Right lung (tissue), 5 donors: ENCODE results near the gene MAD1L1. TPM values are rescaled to one million over a fixed set of nuclear protein-coding genes. Genes with fewer than 3 reads are reported as not detected.
"Not testable (repeated sequence)": the region's sequence is repeated elsewhere in the genome, so short reads cannot be mapped to it uniquely, and the experiment has no call there.

Source experiments
- DNase-seq, 2 donors: peaks; one replicate each; pipeline ENCODE4 v3.0.0-alpha.2; 2013
- polyA plus RNA-seq, 5 donors: library from polyadenylated mRNA; unstranded; fragments of 120-200 nt; gene quantifications; one replicate each; pipeline versions ENCODE4 v1.2.1 to v1.2.3, GENCODE V29; 2013; ENCODE audit warnings: inconsistent platforms in 1 of 5, low replicate concordance in 1 of 5; ENCODE audit not compliant: insufficient read length in 5 of 5, insufficient read depth in 1 of 5

MAD1L1 gene
- polyA plus RNA-seq, 5 donors, result 15.5 to 26.8 (median 23.1) TPM

GRCh38 chr7:1868516-1869165 is 364.1 kb downstream of the MAD1L1 start:
- DNase-seq, result no peak

DNA sequence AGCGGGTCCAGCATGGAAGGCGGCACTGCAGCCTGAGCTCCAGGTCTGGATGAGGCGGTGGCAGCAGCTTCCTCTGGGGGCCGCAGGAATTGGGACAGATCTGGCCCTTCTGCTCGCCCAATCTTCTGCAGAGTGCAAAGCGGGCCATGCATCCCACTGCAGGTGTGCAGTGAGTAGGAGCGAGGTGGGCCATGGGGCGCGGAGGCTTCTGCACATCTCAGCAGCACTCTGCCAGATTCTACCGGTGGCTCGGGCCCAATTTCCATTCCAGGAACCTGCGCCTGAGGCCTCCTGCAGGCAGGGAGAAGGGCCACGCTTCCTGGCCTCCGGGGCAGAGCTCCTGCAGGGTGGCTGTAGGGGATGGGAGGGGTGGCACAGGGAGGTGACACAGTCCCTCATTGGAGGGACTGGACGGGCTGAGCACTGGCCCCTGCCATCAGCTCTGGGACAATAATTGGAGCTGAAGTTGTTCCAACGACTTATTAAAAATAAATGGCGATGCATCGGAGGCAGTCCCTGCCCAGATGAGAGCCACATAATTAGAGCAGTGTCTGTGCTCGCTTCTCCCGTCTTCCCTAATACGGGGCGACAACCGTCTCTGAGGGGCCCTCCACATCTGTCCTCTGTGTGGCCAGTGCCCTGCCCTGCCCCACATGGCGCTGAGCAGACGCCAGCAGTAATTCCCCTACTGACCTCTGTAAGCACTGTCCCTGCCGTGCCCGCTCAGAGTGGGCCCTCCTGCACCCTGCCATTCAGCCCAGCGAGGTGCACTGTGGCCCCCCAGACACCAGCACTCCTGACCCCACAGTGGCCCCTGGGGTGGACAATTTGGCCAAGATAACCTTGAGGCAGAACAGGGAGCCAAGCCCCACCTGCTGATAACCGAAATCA is 365.1 kb downstream of the MAD1L1 start:
- DNase-seq, result no peak

GRCh38 chr7:1866601-1867000 is 366.1 kb downstream of the MAD1L1 start:
- DNase-seq, result no peak

- DNase-seq, result no peak
Observed at GRCh38 chr7:1865571-1866255, 367.0 kb downstream of the MAD1L1 start.

GRCh38 chr7:1865000-1865555 is 367.7 kb downstream of the MAD1L1 start:
- no peak for DNase-seq

- DNase-seq, result no peak
Observed at GRCh38 chr7:1864161-1864940, 368.4 kb downstream of the MAD1L1 start.

- no peak for DNase-seq
Observed at GRCh38 chr7:1863091-1863900, 369.4 kb downstream of the MAD1L1 start.

- no peak for DNase-seq
Observed at GRCh38 chr7:1862560-1862959, 370.2 kb downstream of the MAD1L1 start.

DNA sequence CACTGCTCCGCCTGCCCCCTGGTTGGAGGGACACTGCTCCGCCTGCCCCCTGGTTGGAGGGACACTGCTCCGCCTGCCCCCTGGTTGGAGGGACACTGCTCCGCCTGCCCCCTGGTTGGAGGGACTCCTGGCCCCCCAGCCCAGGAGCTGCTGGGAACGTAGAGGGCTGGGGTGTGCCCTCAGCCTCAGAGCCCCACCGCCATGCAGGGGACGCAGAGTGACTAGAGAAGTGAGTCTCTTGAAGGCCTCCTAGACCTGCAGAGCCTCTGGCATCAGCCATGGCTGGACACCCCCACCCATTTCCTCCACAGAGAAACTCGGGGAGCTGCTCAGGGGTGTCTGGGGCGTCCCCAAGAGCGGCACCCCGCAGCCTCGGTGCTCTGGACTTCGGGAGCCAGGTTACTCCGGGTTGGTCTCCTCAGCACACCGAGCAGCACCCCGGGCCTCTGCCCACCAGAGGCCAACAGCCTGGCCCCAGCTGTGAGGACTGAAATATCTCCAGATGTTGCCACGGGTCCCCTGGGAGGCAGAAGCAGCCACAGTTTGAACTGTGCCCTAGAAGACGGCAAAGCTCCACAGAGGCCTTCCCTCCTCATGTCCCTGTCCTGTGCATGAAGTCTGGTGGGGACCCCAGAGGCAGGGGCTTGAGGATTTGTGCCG is 370.8 kb downstream of the MAD1L1 start:
- no peak for DNase-seq

GRCh38 chr7:1860881-1861798 is 371.6 kb downstream of the MAD1L1 start:
- DNase-seq, result not testable (repeated sequence)

DNA sequence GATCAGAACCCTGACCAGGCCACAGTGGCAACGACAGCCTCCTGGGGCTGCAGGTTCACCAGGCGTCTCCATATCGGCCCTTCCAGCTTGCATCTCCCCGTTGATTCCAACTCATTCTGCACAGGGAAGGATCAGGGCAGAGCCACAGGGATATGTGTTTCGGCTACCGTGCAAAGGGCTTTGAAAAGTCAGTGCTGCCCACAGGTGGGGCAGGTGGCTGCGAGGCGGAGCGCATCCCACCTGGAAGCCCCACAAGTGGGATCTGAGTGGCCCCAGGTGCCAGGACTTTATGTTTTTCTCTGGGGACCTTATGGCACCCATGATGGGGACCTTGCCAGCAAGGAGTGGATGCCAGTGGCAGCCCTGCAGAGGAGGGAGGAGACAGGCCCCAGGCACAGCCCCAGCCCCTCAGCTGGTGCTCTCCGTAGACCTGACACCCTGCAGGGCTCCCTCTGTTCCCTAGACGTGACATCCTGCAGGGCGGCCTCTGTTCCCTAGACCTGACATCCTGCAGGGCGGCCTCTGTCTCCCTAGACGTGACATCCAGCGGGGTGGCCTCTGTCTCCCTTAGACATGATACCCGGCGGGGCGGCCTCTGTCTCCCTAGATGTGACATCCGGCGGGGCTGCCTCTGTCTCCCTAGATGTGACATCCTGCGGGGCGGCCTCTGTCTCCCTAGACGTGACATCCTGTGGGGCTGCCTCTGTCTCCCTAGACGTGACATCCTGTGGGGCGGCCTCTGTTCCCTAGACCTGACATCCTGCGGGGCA is 373.3 kb downstream of the MAD1L1 start:
- DNase-seq, result no peak

DNA sequence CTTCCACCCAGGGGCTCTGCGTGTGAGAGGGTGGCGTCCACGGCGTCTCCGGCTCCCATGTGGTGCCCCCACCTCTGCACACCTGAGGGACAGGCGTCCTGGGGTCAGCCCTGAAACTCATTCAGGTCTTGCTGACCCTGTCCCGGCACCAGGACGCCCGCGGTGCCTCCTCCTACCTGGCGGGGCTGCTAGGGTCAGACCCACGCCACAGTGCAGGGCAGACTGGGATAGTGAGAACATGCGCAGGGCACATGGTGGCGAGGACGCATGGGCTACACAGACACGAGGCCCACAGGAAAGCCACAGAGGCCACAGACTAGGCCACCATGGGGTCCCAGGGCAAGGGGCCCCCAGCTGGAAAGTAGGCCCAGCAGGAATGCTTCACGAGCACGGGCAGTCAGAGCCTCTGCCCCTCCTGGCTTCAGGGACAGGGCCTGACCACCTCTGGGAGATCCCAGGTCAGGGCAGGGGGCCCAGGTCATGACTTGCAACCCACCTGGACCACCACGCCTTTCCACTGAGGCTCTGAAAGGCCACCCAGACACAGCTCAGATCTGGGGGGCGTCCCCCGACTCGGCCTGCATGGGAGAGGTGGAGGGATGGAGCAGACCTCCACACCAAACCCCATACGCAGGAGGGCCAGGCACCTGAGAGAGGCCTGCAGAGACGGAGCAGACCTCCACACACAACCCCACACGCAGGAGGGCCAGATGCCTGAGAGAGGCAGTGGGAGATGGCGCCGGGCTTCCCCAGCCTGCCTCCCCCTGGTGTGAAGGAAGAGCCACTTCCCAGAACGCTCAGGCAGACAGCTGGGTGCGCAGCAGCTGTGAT is 374.1 kb downstream of the MAD1L1 start:
- no peak for DNase-seq

DNA sequence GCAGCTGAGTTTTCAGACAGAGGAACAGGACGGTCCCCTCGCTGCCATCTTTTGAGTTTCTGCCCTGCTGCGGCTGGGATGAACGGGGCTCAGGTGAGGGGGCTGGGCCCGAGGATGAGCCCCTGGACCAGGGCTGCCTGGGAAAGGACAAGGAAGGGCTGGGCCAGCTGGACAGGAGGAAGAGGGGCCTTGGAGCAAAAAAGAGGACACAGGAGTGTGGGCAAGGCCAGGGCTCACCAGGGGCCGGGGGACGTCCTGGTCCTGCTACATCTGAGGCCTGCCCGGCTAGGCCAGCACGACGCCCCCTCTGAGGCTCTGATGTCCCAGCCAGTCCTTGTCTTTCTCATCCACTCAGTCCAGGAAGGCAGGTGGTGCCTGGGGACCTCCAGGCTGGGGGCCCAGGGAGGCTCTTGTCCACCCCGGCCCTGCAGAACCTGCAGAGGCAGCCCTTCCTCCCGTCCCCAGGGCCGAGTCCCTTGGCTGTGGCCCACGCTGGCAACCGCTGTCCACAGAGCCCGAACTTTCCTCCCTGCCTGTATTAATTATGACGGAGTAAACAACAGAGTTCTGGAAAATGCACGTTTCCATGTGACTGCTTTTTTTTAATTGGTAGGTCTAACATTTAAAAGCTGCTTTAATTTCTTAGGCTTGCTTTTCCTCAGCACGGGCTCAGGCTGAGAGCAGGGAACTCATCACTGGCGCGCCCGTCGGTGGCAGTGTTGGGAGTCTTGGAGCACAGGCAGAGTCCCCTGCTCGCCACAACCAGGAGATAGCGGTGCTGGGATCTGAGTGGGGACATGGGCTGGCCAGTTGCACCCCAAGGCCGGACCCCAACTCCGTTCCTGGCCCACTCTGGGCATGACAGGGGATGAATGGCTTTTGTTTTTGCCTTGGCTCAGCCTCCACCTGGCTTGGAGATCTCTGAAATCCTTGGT is 375.0 kb downstream of the MAD1L1 start:
- DNase-seq, result no peak

DNA sequence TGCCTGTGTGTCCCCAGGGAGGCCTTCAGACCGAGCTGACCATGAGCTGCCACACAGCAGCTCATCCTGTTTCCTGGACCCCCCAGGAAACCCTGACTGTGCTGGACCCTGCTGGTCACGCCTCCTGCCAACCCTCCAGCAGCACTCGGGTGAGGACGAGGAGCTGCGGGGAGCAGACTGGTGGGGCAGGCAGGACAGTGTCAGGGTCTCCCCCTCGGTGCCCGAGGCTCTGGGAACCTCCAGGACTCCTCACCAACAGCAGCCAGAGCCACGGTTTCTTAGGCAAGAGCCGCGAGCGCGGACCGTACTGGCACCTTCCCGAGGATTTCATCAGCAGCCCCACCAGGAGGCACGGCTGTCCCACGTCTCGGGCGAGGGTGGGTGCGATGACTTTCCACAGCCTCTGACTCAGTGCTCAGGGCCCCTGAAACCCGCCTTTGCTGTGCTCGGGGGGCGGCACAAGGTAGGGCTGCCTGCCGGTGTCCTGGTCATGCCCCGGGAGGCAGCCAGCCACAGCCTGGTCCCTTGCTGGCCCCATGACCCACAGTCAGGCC is 375.8 kb downstream of the MAD1L1 start:
- DNase-seq, result no peak

DNA sequence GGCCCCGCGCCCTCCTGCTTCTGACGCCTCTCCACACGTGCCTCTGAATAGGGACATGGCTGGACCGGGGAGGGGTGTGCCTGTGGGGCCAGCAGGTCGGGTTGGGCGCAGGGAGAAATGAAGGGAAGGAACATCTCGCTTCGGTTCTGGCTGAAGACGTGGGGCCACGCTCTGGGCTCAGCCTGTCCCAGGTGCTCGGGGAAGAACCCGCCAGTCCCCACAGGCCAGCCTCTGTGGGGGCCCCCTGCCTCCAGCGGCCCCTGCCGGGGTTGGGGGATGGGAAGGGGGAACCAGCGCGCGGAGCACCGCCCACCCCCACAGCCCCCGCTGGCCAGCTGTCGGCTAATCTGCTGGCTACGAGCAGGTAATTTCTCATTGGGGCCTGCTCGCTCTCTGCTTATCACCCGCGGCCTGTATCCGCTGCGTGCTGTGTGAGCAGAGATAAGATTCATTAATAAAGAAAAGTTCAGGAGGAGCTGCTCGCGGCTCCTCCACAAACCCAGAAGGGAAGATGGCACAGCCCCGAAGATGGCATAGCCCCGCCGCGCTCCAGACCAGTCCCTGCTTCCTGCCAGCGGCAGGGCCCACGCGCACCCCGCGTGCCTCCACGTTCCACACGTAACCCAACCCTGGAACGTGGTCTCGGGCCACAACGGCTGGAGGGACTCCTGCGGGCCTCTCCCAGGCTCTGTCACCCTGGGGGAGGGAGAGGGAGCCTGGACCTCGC is 376.4 kb downstream of the MAD1L1 start:
- DNase-seq, result no peak
